Tibial nerve (tissue), 4 donors: ENCODE measurements around the gene CLASRP.

Experiments used
- CTCF ChIP-seq, 5 experiments: fragments of 200-600 bp in 3 of 5; fragments of 450-650 bp in 2 of 5; sonication (generic) in 3 of 5; IDR thresholded peaks; one replicate each; pipeline ENCODE4 v1.5.1; 2016 to 2019; ENCODE audit warnings: antibody characterized with exemption in 5 of 5, mild to moderate bottlenecking in 3 of 5, moderate library complexity in 2 of 5
- EP300 ChIP-seq, 2 donors: sonication (generic); formaldehyde crosslinking; IDR thresholded peaks; one replicate each; pipeline ENCODE4 v1.6.1; 2017; ENCODE audit warnings: antibody characterized with exemption in 2 of 2, mild to moderate bottlenecking in 1 of 2
- POLR2A ChIP-seq, 2 donors: fragments of 450-650 bp; IDR thresholded peaks; one replicate each; pipeline ENCODE4 v1.6.1; 2017; ENCODE audit warnings: antibody characterized with exemption in 2 of 2, mild to moderate bottlenecking in 2 of 2, moderate library complexity in 2 of 2

GRCh38 chr19:45057444-45057843 lies 18.6 kb downstream of the CLASRP start:
- TF ChIP-seq CTCF (IDR thresholded peaks at IDR 0.05) (no peak), POLR2A (IDR thresholded peaks at IDR 0.05) (no peak), EP300 (IDR thresholded peaks at IDR 0.05) (no peak)
